SU-DHL-6 (cell line): ENCODE results near the gene CRAT.

Experiments used
- EZH2phosphoT487 ChIP-seq: fragments of 200-600 bp; sonication (generic), shearing (Covaris generic); conservative IDR thresholded peaks from 2 replicates; pipeline ENCODE4 v1.6.1; 2018; ENCODE audit warnings: mild to moderate bottlenecking, antibody characterized with exemption, low read length, moderate library complexity, mixed read lengths
- TF ChIP-seq, protein P1 (sequence below): fragments of 200-600 bp; sonication (generic); IDR thresholded peaks from one replicate; pipeline ENCODE4 v1.5.1; 2017; ENCODE audit warnings: antibody characterized with exemption, mild to moderate bottlenecking, low read length, moderate library complexity; ENCODE audit not compliant: insufficient read depth, poor library complexity, severe bottlenecking

DNA sequence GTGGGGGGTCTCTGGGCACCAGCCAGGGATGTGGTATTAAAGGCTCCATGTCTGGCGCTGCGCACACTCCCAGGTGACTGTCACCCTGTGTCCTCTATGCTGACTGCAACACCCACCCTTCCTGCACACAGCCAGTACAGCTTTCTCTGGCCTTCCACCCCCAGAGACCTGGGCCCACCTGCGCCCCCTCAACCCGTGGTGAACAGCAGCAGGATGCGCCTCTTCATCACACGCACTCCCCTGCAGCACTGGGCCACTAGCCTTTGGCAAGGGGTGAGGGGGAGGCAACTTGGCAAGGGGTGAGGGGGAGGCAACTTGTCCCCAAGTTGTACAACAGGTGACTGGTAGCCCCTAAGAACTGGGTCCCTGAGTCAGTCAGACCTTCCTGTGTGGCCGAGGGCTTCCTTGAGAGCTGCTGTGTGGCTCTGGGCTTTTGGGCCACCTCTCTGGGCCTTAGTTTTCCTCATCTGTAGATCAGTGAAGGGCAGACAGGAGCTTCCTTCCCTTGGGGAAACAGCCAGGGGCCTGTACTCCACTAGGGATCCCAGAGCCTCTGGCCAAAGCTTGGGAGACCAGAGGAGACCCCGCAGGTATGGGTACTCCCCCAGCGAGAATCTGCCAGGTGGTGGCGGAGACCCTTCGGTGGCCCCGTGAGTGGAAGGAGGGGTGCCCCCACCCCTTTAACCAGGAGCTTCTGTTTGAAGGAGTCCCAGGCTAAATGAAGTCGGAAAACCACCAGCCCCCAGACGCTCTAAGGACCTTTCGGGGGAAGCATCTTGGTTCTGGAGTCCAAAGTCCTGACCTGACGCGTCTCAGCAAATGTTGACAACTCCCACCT is 4.5 kb downstream of the CRAT start:
- TF ChIP-seq, protein P1, sequence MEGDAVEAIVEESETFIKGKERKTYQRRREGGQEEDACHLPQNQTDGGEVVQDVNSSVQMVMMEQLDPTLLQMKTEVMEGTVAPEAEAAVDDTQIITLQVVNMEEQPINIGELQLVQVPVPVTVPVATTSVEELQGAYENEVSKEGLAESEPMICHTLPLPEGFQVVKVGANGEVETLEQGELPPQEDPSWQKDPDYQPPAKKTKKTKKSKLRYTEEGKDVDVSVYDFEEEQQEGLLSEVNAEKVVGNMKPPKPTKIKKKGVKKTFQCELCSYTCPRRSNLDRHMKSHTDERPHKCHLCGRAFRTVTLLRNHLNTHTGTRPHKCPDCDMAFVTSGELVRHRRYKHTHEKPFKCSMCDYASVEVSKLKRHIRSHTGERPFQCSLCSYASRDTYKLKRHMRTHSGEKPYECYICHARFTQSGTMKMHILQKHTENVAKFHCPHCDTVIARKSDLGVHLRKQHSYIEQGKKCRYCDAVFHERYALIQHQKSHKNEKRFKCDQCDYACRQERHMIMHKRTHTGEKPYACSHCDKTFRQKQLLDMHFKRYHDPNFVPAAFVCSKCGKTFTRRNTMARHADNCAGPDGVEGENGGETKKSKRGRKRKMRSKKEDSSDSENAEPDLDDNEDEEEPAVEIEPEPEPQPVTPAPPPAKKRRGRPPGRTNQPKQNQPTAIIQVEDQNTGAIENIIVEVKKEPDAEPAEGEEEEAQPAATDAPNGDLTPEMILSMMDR, result no peak
- no peak for TF ChIP-seq EZH2phosphoT487
